Activated CD8-positive, alpha-beta T cell treated with anti-CD3 and anti-CD28 coated beads for 36 hours (primary cell): ENCODE measurements around the gene CITED1. TPM values are rescaled to one million over a fixed set of nuclear protein-coding genes. Genes with fewer than 3 reads are reported as not detected.

Experiments used
- ATAC-seq: fragments of 200-7000 bp; cut with Tn5 transposase; one replicate; pipeline ENCODE4 v1.10.0; 2021; ENCODE audit warnings: mild to moderate bottlenecking, moderate library complexity
- CTCF ChIA-PET: fragments of 350-600 bp; sonication (Branson Sonifier 250); formaldehyde crosslinking; loops from one replicate; lab custom pipeline; 2021; ENCODE audit warnings: antibody characterized with exemption; lab: Charles Lee
- POLR2A ChIA-PET: fragments of 350-600 bp; sonication (Branson Sonifier 250); formaldehyde crosslinking; loops from one replicate; lab custom pipeline; 2021; ENCODE audit warnings: antibody characterized with exemption; lab: Charles Lee
- DNase-seq: peaks from one replicate; pipeline ENCODE4 v3.0.0-alpha.2; 2020
- H3K27ac Mint-ChIP-seq: one replicate; pipeline ENCODE4 v1.8.0; 2021; ENCODE audit warnings: mild to moderate bottlenecking, mixed read lengths
- H3K27me3 Mint-ChIP-seq: one replicate; pipeline ENCODE4 v1.8.0; 2021; ENCODE audit warnings: mixed read lengths
- H3K36me3 Mint-ChIP-seq: one replicate; pipeline ENCODE4 v1.8.0; 2021; ENCODE audit warnings: low read depth, mixed read lengths
- H3K4me1 Mint-ChIP-seq: one replicate; pipeline ENCODE4 v1.8.0; 2021; ENCODE audit warnings: low read depth, mixed read lengths
- H3K4me3 Mint-ChIP-seq: one replicate; pipeline ENCODE4 v1.8.0; 2021; ENCODE audit warnings: mild to moderate bottlenecking, moderate library complexity, mixed read lengths
- H3K9me3 Mint-ChIP-seq: one replicate; pipeline ENCODE4 v1.8.0; 2021; ENCODE audit warnings: mixed read lengths
- CTCF ChIP-seq: fragments of 200-600 bp; IDR thresholded peaks from one replicate; pipeline ENCODE4 v1.8.0; 2022; ENCODE audit warnings: antibody characterized with exemption, mild to moderate bottlenecking
- intact Hi-C: fragments of 100-400 bp; cut with micrococcal nuclease; formaldehyde crosslinking; loops from one replicate; pipeline ENCODE4 v1.10.0; 2022
- total RNA-seq, 2 experiments: library from RNA; stranded (reverse); gene quantifications; one replicate each; pipeline ENCODE4 v1.2.3, GENCODE V29; 2021

The CITED1 gene
- total RNA-seq, 2 experiments from 2014 or later = not detected

GRCh38 chrX:72280321-72280845 is 25.3 kb downstream of the CITED1 start:
- no peaks in the 10 kb centered on the region for H3K9me3 Mint-ChIP-seq
- H3K4me3 Mint-ChIP-seq = no peak overlapping the region
- no peak for DNase-seq
- H3K27me3 Mint-ChIP-seq = peaks cover 3% of the 10 kb centered on the region
- TF ChIP-seq CTCF = no peak
- ChIA-PET CTCF (interaction anchor here (0.7 kb wide), 1 partner anchor 18 kb away, joined by 3 read pairs; no protein-coding TSS in a partner anchor), POLR2A (no interaction called here)
- no peak for ATAC-seq
- H3K27ac Mint-ChIP-seq = no peak overlapping the region
- peaks cover 2% of the 10 kb centered on the region for H3K4me1 Mint-ChIP-seq
- intact Hi-C loops = no loop called here
- H3K36me3 Mint-ChIP-seq = peaks cover 11% of the 10 kb centered on the region

- ChIA-PET POLR2A (interaction anchor here (0.7 to 2.2 kb wide), 14 partner anchors 9 to 993 kb away, joined by 3 to 14 read pairs (median 6); partner anchors contain the start of genes CITED1, ERCC6L, NONO and PHKA1), CTCF (interaction anchor here (0.7 to 2.3 kb wide), 8 partner anchors 9 to 96 kb away, joined by 3 to 8 read pairs (median 5); partner anchors contain the start of genes ERCC6L and PIN4)
- Mint-ChIP-seq H3K4me1 (peaks cover 36% of the 10 kb centered on the region), H3K9me3 (no peaks in the 10 kb centered on the region), H3K36me3 (peaks cover 50% of the 10 kb centered on the region), H3K4me3 (peak overlapping the region; percentile 88), H3K27ac (peak overlapping the region; percentile 87), H3K27me3 (peaks cover 3% of the 10 kb centered on the region)
- DNase-seq (no peak), ATAC-seq (no peak)
- TF ChIP-seq CTCF = no peak
- intact Hi-C loops = no loop called here
These were observed 29.2 kb downstream of the CITED1 start for GRCh38 chrX:72276478-72276953.

- intact Hi-C loops = no loop called here
- H3K27me3 Mint-ChIP-seq = peaks cover 1% of the 10 kb centered on the region
- ChIA-PET CTCF (interaction anchor here (0.8 kb wide), 1 partner anchor 30 kb away, joined by 3 read pairs; no protein-coding TSS in a partner anchor), POLR2A (interaction anchor here (0.7 to 1.0 kb wide), 2 partner anchors 31 to 729 kb away, joined by 3 read pairs; no protein-coding TSS in a partner anchor)
- ATAC-seq = no peak
- H3K4me1 Mint-ChIP-seq = peaks cover 46% of the 10 kb centered on the region
- no peaks in the 10 kb centered on the region for H3K9me3 Mint-ChIP-seq
- peaks cover 60% of the 10 kb centered on the region for H3K36me3 Mint-ChIP-seq
- DNase-seq = no peak
- H3K4me3 Mint-ChIP-seq = peak overlapping the region; percentile 88
- H3K27ac Mint-ChIP-seq = peak overlapping the region; percentile 81
- no peak for TF ChIP-seq CTCF
These were observed 31.2 kb downstream of the CITED1 start for GRCh38 chrX:72274526-72274925.

- Mint-ChIP-seq H3K36me3 (peaks cover 67% of the 10 kb centered on the region), H3K4me3 (peak overlapping the region; percentile 88), H3K9me3 (no peaks in the 10 kb centered on the region), H3K27ac (peak overlapping the region; percentile 81), H3K4me1 (peaks cover 46% of the 10 kb centered on the region), H3K27me3 (no peaks in the 10 kb centered on the region)
- ChIA-PET POLR2A (no interaction called here), CTCF (no interaction called here)
- peak; percentile 36 for DNase-seq
- ATAC-seq = no peak
- TF ChIP-seq CTCF = no peak
- intact Hi-C loops = no loop called here
These were observed 32.0 kb downstream of the CITED1 start for GRCh38 chrX:72273718-72274117.

GRCh38 chrX:72272868-72273267 is 32.8 kb downstream of the CITED1 start:
- peak; percentile 17 for DNase-seq
- CTCF ChIA-PET = no interaction called here
- Mint-ChIP-seq H3K9me3 (no peaks in the 10 kb centered on the region), H3K27ac (peak overlapping the region; percentile 84), H3K4me3 (peak overlapping the region; percentile 44), H3K36me3 (peaks cover 72% of the 10 kb centered on the region), H3K27me3 (no peaks in the 10 kb centered on the region), H3K4me1 (peaks cover 44% of the 10 kb centered on the region)
- ATAC-seq = peak; percentile 22
- intact Hi-C loops = no loop called here
- no peak for TF ChIP-seq CTCF
- POLR2A ChIA-PET = no interaction called here
